K562 (cell line): Measurements from ENCODE around the gene GAK. TPM values are rescaled to one million over a fixed set of nuclear protein-coding genes. Genes with fewer than 3 reads are reported as not detected.

ENCODE experiments used
- ATF4 ChIP-seq: fragments of 450-650 bp; formaldehyde crosslinking; IDR thresholded peaks from 2 replicates; pipeline ENCODE4 v1.4.0; 2022; ENCODE audit warnings: mild to moderate bottlenecking, moderate library complexity
- ATF6 ChIP-seq: sonication (generic); formaldehyde crosslinking; IDR thresholded peaks from 2 replicates; pipeline ENCODE4 v1.4.0; 2020; ENCODE audit warnings: mild to moderate bottlenecking, missing genetic modification reagents
- CREB1 ChIP-seq, 2 experiments: sonication (generic) in 1 of 2; formaldehyde crosslinking in 1 of 2; IDR thresholded peaks; 2 replicates each; pipeline versions ENCODE4 v1.6.1 to v1.8.0; 2012 to 2022; ENCODE audit warnings: inconsistent platforms in 1 of 2, mild to moderate bottlenecking in 1 of 2, missing genetic modification reagents in 1 of 2, moderate library complexity in 1 of 2
- CTCF ChIP-seq, 3 experiments: IDR thresholded peaks in 2 of 3; conservative IDR thresholded peaks in 1 of 3; 2 replicates each; pipeline ENCODE4 v1.5.1; 2011 to 2012; ENCODE audit warnings: low read length in 3 of 3, mild to moderate bottlenecking in 3 of 3, control low read depth in 2 of 3, improper control_type of control experiment in 1 of 3, inconsistent platforms in 1 of 3, low read depth in 1 of 3, mixed read lengths in 1 of 3, moderate library complexity in 1 of 3; ENCODE audit not compliant: insufficient read depth in 2 of 3
- EZH2 ChIP-seq: IDR thresholded peaks from 2 replicates; pipeline ENCODE4 v1.6.1; 2012; ENCODE audit warnings: low read depth, mild to moderate bottlenecking, inconsistent platforms, low read length, borderline replicate concordance
- GMEB1 ChIP-seq: fragments of 250-450 bp; sonication (Bioruptor Pico); IDR thresholded peaks from 2 replicates; pipeline ENCODE4 v1.4.0; 2020; ENCODE audit warnings: mild to moderate bottlenecking
- HMGXB4 ChIP-seq: sonication (generic); formaldehyde crosslinking; IDR thresholded peaks from 2 replicates; pipeline ENCODE4 v1.8.1; 2023; ENCODE audit warnings: mild to moderate bottlenecking, missing genetic modification reagents
- NBN ChIP-seq: fragments of 450-650 bp; IDR thresholded peaks from 2 replicates; pipeline ENCODE4 v1.6.1; 2016; ENCODE audit warnings: low read depth, mild to moderate bottlenecking
- NFRKB ChIP-seq: fragments of 450-650 bp; IDR thresholded peaks from 2 replicates; pipeline ENCODE4 v1.6.1; 2016; ENCODE audit warnings: low read depth
- PML ChIP-seq: IDR thresholded peaks from 2 replicates; pipeline ENCODE4 v1.6.1; 2012; ENCODE audit warnings: low read length, inconsistent platforms
- SMAD2 ChIP-seq: fragments of 150-350 bp; IDR thresholded peaks from 2 replicates; pipeline ENCODE4 v1.6.1; 2014; ENCODE audit warnings: low read depth, mild to moderate bottlenecking, low read length
- STAT5A ChIP-seq: IDR thresholded peaks from 2 replicates; pipeline ENCODE4 v1.6.1; 2012; ENCODE audit warnings: low read length, inconsistent platforms, borderline replicate concordance
- TCF15 ChIP-seq: fragments of 250-450 bp; sonication (Bioruptor Pico); IDR thresholded peaks from 2 replicates; pipeline ENCODE4 v1.8.0; 2022; ENCODE audit warnings: moderate library complexity, mild to moderate bottlenecking, inconsistent platforms
- TFAP4 ChIP-seq: sonication (generic); formaldehyde crosslinking; IDR thresholded peaks from 2 replicates; pipeline ENCODE4 v1.8.0; 2022; ENCODE audit warnings: missing genetic modification reagents, mild to moderate bottlenecking, moderate library complexity, borderline replicate concordance
- TOE1 ChIP-seq, 2 experiments: fragments of 450-650 bp in 1 of 2; sonication (generic) in 1 of 2; formaldehyde crosslinking in 1 of 2; IDR thresholded peaks; 2 replicates each; pipeline versions ENCODE4 v1.7.1 to v1.8.0; 2016 to 2022; ENCODE audit warnings: borderline replicate concordance in 2 of 2, mild to moderate bottlenecking in 2 of 2, antibody characterized with exemption in 1 of 2, inconsistent platforms in 1 of 2, low read depth in 1 of 2, missing genetic modification reagents in 1 of 2, moderate library complexity in 1 of 2
- ZFX ChIP-seq: sonication (generic); formaldehyde crosslinking; IDR thresholded peaks from 2 replicates; pipeline ENCODE4 v1.8.0; 2022; ENCODE audit warnings: mild to moderate bottlenecking, missing genetic modification reagents, moderate library complexity
- ZNF431 ChIP-seq: sonication (generic); formaldehyde crosslinking; IDR thresholded peaks from 2 replicates; pipeline ENCODE4 v1.8.0; 2022; ENCODE audit warnings: mild to moderate bottlenecking, missing genetic modification reagents
- polyA plus RNA-seq, 8 experiments: library from polyadenylated mRNA; depleted of rRNA in 4 of 8; stranded (reverse) in 5 of 8; unstranded in 3 of 8; fragments of >200 nt; fragmentation: Nextera tagmentation in 2 of 8; fragmentation: Illumina TruSeq in 1 of 8; extraction: Ambion mirVana in 2 of 8; extraction: Trizol in 1 of 8; gene quantifications; 2 replicates each; pipeline versions ENCODE4 v1.2.1 to v1.2.3, GENCODE V29; 2011 to 2014; ENCODE audit warnings: inconsistent platforms in 1 of 8, missing spikeins in 1 of 8
- total RNA-seq, 7 experiments: library from RNA; depleted of rRNA in 6 of 7; stranded (reverse); fragments of >200 nt in 6 of 7; fragmentation: Illumina TruSeq in 2 of 7; extraction: Trizol in 2 of 7; gene quantifications; 2 replicates each; pipeline versions ENCODE4 v1.2.1 to v1.2.3, GENCODE V29; 2011 to 2021; ENCODE audit warnings: low replicate concordance in 1 of 7

GAK gene
- total and polyA plus RNA-seq, 9 of the 15 experiments (the other 6 are each of a cell fraction or from before 2014, with no cell fraction given), result 1.3 to 102 (median 16.2) TPM

GRCh38 chr4:932713-933070, 576 bp upstream of the GAK start (continued):
- TF ChIP-seq GMEB1 (CRISPR knock-in tag) (no peak), TCF15 (no peak), ATF6 (CRISPR knock-in tag) (no peak), ZNF431 (CRISPR knock-in tag) (0 out of 2 replicates have a peak, but pooled peaks have one; percentile 23), NBN (no peak), SMAD2 (no peak), TFAP4 (no peak), TOE1 (IDR thresholded peaks at IDR 0.05; ENCODE audit: borderline replicate concordance) (0 out of 2 replicates have a peak, but pooled peaks have one; percentile 18), TOE1 (CRISPR knock-in tag; IDR thresholded peaks at IDR 0.05; ENCODE audit: borderline replicate concordance, low read depth) (no peak), NFRKB (0 out of 2 replicates have a peak, but pooled peaks have one; percentile 35), ZFX (CRISPR knock-in tag) (no peak), HMGXB4 (CRISPR knock-in tag) (0 out of 2 replicates have a peak, but pooled peaks have one; percentile 9), CREB1 (IDR thresholded peaks at IDR 0.05) (no peak), CREB1 (CRISPR knock-in tag; IDR thresholded peaks at IDR 0.05) (no peak), CTCF (IDR thresholded peaks at IDR 0.05 in 2 of 3, conservative IDR thresholded peaks at IDR 0.05 in 1 of 3; ENCODE audit: insufficient read depth in 2 of 3, low read depth in 1 of 3, low read length in 3 of 3) (peak; percentile 38 to 45 (median 45); a peak in 4 of 6 replicates), ATF4 (CRISPR knock-in tag) (no peak), EZH2 (no peak), STAT5A (no peak), PML (0 out of 2 replicates have a peak, but pooled peaks have one; percentile 0)
